NB4 (cell line): ENCODE results near the gene CAPN12.

Experiments used
- CTCF ChIP-seq: IDR thresholded peaks from one replicate; pipeline ENCODE4 v1.5.1; 2012; ENCODE audit warnings: low read depth, low read length
- POLR2A ChIP-seq: IDR thresholded peaks from 2 replicates; pipeline ENCODE4 v1.6.1; 2011; ENCODE audit warnings: mild to moderate bottlenecking; ENCODE audit not compliant: insufficient read length; ENCODE audit errors: extremely low read depth
- TF ChIP-seq, protein P1 (sequence below): IDR thresholded peaks from 2 replicates; pipeline ENCODE4 v1.6.1; 2011; ENCODE audit warnings: low read depth, low read length

GRCh38 chr19:38699027-38699346, 45.3 kb downstream of the CAPN12 start:
- TF ChIP-seq CTCF (no peak), POLR2A (no peak)
- TF ChIP-seq, protein P1, sequence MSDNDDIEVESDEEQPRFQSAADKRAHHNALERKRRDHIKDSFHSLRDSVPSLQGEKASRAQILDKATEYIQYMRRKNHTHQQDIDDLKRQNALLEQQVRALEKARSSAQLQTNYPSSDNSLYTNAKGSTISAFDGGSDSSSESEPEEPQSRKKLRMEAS, result no peak
